Measurements from ENCODE around the gene WDSUB1.

The WDSUB1 gene

DNA sequence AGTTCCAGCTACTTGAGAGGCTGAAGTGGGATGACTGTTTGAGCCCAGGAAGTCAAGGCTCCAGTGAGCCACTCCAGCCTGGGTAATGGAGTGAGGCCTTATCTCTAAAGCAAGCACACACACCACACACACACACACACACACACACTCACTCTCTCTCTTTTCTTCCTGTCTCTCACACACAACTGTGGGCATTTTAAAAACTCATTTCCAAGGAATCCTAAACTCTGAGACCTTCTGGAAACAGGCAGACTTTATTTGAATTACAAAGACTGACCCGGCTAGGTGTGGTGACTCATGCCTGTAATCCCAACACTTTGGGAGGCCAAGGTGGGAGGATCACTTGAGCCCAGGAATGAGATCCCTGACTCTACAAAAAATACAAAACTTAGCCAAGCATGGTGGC lies 21.3 kb downstream of the WDSUB1 start:
- DNase-seq = no peak

DNA sequence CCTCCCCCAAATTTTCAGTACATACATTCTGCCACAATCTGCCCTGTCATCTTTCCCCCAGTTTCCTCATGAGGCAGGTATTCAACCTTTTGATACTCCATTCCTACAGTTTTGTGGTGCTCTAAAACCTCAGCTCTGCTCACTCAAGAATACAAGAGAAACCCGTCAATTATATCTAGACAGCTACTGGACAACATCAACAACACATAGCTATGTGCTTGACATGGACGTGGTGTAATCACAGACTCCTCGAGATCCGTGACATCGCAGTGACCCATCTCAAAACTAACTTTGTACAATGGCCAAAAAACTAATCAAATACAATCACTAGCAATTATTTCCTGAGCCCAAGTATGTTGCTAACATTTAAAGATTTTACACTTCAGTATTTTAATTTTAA lies 23.6 kb downstream of the WDSUB1 start:
- DNase-seq = no peak

DNA sequence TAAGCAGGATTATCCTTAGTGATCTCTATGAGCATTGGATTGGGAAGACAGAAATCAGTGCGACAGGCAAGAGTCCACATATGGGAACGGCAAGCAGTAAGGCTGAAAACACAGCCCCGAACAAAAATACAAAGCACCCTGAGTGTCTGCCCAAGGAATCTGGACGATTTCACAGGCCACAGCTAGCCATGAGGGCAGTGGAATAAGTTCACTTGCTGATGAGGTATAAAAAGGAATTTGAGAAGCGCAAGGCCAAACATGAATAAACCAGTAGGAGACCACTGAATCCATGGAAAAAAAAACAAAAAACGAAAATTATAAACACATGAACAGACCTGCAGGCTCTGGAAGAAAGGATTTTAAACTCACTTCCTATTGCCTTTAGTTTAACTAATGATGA lies 24.3 kb downstream of the WDSUB1 start:
- DNase-seq = no peak

DNA sequence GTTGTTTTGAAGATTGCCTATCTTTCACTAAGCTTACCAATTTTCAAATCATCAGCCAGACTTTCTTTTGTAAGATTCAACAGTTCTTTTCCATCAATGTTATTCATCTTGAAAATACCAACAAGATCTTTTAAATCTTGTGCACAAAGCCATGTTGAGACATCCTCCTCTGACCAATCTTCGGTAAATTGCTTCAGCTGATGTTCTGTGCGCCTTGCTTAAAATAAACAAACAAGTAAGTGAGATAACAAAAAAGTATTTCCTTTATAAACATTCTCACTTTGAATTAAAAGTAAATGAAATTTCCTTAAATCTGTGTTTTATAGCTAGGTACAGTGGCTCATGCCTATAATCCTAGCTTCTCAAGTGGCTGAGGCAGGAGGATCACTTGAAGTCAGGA lies 30.3 kb downstream of the WDSUB1 start:
- DNase-seq = no peak

DNA sequence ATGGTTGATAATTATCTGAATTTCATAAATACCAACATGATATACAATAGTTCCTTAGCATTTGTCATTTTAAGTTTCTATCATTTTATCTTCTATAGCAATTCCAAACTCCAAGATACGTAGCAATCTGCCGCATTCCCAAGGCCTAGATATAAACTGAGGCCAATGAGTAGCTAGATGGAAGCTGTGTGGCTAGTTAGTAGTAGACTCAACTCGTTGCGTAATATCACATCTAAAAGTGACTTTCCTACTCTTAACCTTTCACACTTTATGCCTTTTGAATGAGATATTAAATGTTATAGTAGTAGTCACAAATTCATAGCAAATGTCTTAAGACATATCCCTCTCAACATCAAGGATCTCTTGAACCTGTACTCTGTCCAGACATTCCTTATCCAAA lies 33.6 kb downstream of the WDSUB1 start:
- no peak for DNase-seq

DNA sequence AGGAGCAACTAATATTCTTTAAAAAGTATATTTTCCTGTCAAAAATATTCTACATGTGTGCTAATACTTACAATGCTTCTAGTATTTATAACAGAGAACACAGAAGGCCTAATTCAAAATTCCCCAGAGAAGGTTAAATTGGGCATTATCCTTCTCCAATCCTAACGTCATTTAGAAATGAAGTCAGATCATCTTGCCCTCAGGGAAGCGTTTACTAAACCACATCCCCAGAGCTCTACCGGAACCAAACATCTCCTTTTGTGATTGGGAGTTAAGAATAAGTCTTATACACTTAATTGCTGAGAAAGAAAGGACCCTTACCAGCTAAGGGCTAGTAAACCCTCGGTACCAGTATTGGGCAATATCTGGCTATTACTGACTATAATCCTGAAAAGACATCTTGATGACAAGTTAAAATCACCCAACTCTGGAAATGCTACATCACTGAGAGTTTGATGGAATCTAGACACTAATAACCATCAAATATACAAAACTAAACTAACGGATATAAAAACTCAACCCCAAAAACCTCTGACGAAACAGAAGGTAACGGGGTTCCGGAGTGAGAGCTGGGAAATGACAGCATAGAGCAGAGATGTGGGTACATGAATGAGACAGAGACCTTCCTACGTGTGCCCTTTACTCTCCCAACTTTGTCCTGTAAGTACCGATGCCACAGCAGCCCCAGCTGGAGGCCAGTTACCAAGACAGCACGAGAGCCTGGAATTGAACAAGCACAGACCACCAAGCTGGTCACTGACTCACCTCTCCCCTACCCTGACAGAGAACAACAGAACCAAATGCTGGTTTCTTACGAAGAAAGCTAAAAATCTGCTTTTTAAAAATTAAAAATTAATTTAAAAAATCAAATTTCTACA lies 35.0 kb downstream of the WDSUB1 start:
- DNase-seq = no peak

DNA sequence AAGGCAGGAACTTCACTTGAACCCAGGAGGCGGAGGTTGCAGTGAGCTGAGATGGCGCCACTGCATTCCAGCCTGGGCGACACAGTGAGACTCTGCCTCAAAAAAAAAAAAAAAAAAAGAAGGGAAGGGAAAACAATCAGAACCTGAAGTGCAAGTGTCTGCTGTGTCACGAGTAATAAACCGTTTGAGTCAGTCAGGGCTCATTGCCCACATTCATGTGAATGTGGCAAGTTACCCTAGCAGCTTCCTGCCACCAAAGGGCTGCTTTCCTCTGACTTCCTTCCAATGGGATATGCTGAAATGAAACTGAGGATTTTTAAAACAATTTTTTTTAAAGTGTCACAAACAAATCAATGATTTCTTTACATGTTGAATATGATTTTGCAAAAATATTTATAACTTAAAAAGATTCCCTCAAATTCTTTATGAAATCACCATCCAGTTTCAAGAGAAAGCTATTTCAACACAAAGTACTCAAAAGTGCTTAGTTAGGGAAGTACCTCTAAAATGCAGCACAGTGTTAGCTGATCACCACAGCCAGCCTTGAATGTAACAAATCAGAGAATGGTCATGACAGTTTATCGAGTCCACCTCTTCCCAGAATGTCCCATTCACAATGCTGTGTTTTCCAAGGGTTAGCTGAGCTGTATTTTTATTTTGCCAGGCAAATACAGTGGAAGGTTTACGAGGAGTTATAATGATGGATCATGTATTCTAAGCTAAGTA lies 36.4 kb downstream of the WDSUB1 start:
- DNase-seq = peak; percentile 51 to 70

DNA sequence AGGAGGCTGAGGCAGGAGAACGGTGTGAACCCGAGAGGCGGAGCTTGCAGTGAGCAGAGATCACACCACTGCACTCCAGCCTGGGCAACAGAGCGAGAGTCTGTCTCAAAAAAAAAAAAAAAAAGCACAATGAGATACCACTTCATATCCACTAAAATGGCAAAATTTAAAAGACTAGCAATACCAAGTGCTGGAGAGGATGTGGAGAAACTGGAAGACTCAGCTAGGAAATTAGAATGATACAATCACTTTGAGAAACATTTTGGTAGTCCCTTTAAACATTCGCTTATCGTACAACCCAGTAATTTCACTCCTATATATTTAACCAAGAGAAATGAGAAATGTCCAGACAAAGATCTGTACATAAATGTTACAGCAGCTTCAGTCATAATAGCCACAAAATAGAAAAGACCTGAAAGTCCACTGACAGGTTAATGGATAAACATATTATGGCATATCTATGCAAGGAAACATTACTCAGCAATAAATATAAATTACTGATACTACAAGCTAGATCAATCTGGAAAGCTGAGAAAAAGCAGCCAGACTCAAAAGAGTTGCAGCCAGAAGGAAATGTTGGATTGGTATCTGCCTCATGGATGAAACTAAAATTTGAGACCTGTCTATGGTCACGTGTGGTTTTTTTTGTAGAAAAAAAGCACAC lies 40.0 kb downstream of the WDSUB1 start:
- no peak for DNase-seq

DNA sequence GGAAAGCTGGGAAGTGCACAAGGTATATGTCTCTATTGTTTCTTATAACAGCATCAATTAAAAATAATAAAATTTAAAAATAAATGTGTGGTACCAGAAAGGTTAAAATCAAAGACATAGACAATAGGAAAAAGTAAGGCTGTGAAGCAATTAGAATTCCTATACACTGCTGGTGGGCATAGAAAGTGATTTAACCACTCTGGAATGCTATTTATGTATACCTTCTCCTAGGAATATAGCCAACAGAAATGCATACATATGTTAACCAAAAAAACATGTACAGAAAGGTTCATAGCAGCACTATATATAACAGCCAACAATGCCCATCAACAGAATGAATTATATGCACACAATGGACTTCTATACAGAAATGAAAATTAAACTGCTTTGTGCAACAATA lies 43.0 kb downstream of the WDSUB1 start:
- DNase-seq = no peak

DNA sequence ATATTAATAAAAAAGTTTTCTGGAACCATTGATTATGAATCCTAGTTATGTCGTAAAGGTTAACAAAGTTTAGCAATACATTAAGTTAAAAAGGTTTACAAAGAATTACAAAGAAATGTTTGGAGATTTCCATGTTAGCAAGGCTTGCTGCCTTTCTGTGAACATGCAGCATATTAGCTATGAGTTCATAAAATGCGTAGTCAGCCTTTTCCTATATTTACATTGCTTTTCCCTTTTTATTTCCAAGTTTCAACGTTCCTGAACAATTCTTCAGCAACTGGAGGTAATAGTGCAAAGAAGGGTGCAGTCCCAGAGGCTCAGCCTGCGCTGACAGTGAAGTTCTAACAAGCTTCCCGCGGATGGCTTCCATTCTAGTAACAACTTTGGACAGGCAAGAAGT lies 51.6 kb downstream of the WDSUB1 start:
- no peak for DNase-seq

DNA sequence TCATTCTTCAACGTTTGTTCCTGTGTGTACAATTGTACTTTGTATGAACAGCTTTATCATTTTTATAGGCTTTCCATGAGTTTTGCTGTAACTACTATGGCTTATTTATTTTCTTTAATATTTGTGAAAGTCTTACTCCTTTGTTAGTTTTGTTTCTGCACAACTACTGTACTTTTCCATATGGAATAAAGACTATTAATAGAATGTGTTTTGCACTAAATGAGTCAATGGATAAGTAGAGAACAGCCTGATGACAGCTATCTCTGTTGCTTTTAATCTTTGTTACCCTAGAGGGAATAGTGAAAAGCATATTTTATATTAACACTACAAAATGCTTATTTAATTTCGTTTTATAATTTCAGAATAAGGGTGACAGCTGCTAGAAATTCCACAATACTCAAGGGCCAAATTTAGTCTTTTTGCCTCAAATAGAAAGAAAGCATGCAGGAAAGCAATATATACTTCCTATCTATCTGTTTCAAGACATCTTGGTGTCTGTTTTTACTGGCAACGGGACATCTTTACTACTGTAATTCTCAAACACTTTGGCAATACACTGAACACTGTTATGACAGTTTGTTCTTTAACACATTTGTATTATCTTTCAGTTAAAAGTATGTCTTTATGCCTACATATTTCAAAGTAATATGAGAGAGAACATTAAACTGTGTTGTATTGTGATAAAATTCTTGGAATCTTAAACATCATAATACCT lies 53.9 kb downstream of the WDSUB1 start:
- DNase-seq = no peak

DNA sequence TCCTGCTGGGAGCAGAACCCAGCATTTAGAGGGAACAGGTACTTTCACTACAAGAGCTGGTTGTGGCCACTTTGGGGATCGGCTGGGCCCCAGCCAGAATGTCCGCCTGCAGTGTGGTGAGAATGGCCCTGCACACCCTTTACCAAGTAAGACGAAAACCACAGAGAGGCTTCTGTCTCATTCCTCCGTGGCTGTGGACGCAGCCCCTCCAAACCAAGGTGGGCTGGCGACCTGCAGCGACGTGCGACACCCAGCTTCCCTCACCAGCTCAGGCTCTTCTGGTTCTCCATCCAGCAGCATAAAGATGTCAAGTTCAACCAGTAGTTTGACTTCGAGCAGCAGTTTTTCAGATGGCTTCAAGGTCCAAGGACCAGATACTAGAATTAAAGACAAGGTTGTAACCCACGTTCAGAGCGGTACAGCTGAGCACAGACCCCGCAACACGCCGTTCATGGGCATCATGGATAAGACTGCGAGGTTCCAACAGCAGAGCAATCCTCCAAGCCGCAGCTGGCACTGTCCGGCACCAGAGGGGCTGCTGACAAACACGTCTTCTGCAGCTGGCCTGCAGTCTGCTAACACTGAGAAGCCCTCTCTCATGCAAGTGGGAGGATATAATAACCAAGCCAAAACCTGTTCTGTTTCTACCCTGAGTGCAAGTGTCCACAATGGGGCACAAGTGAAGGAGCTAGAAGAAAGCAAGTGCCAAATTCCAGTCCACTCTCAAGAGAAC lies 56.2 kb downstream of the WDSUB1 start:
- no peak for DNase-seq

DNA sequence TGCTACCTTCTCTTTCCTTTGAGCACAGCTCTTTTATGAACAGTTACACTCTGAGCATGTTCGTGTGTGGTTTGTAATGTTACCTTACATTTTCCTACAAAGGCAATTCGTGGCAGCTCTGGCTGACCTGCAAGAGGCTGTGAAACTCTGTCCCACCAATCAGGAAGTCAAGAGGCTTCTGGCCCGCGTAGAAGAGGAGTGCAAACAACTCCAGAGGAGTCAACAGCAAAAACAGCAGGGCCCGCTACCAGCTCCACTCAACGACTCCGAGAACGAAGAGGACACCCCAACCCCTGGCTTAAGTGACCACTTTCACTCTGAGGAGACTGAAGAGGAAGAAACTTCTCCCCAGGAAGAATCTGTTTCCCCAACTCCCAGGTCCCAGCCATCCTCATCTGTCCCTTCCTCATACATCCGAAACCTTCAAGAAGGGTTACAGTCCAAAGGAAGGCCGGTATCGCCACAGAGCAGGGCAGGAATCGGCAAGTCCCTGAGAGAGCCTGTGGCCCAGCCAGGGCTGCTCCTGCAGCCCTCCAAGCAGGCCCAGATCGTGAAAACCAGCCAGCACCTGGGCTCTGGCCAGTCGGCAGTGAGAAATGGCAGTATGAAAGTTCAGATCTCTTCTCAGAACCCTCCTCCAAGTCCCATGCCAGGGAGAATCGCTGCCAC lies 56.9 kb downstream of the WDSUB1 start:
- no peak for DNase-seq

DNA sequence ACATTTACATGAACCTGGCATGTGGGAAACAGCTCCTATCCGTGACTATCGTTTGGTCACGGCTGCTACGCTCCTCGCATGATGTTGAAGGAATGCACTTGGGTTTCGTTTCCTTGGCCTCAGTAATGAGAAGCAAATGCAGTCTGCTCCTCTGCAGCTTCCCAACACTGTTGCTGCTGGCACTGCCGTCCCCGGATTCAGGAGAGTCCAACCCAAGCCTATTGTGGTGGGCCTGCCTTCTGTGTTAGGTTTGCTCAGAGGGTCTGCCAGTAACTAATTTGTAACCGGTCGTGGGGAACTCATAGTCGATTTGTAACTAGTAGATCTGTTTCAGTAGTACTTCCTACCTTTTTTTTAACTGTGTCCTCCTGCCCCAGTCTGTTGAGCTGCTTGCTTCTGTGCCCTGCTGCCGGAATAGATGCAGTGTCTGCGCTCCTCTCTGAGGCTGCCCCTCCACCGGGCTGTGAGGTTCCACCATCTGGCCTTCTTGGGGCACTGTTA lies 58.4 kb downstream of the WDSUB1 start:
- DNase-seq = peak; percentile 83 to 91

DNA sequence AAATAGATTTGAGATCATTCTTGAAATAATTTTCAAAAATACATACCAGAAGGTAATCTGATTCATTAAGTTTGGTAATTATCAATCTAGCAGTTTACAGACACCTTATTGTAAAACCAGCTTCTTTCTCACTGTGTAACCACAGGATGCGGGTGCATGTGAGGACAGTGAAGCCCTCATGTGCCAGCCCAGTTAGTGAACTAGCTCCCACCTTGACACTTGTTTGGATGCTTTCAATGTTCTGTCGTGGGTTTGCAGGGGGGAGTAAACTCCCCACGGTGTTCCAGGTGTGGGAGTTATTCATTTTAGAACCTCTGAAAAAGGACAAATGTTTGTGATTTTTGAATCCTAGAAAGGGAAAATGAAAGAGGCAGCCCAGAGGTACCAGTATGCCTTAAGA lies 59.0 kb downstream of the WDSUB1 start:
- no peak for DNase-seq

DNA sequence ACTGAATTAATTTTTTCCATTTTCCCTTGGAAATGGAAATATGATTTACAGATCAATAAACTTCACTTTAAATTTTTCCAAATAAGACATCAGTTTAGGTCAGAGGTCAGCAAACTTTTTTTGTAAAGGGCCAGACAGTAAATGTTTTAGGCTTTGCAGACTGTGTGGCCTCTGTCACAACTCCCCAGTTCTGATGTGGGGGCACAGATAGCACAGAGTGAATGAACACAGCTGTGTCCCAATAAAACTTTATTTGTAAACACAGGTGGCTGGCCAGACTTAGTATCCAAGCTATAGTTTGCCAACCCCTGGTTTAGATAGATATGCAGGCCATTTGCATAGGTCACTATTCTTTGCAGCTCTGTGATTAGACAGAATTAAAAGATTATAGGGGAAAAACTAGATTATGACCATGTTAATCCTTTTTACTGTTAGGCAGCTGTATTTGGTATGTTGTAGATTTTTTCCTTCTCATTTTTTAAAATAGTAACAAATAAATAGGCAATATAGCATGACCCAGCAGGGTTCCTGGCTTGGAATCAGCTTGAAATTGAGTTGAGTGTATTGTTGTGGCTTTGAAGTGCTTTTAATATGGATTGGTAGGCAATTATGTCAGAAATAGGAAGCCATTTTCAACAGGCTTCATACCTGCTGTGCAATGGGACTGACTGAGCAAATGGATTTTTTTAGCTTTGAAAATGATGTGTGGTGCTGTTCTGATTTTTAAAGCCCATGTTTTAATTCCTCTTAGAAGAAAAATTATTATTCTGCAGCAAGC lies 59.7 kb downstream of the WDSUB1 start:
- no peak for DNase-seq

DNA sequence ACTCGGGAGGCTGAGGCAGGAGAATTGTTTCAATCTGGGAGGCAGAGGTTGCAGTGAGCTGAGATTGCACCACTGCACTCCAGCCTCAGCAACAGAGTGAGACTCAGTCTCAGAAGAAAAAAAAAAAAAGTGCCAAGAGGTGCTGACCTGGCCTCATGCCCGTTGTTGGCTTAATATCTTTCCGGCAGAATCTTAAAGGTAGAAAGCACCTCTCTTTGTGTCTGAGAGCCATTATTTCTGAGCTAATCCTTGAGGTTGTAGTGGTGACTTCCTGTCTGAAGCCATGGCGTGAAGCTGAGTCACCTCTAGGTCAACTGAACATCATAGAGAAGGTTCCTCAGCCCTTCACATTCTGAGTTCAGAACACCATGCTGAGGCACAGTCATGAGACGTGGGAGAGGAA lies 60.4 kb downstream of the WDSUB1 start:
- no peak for DNase-seq

DNA sequence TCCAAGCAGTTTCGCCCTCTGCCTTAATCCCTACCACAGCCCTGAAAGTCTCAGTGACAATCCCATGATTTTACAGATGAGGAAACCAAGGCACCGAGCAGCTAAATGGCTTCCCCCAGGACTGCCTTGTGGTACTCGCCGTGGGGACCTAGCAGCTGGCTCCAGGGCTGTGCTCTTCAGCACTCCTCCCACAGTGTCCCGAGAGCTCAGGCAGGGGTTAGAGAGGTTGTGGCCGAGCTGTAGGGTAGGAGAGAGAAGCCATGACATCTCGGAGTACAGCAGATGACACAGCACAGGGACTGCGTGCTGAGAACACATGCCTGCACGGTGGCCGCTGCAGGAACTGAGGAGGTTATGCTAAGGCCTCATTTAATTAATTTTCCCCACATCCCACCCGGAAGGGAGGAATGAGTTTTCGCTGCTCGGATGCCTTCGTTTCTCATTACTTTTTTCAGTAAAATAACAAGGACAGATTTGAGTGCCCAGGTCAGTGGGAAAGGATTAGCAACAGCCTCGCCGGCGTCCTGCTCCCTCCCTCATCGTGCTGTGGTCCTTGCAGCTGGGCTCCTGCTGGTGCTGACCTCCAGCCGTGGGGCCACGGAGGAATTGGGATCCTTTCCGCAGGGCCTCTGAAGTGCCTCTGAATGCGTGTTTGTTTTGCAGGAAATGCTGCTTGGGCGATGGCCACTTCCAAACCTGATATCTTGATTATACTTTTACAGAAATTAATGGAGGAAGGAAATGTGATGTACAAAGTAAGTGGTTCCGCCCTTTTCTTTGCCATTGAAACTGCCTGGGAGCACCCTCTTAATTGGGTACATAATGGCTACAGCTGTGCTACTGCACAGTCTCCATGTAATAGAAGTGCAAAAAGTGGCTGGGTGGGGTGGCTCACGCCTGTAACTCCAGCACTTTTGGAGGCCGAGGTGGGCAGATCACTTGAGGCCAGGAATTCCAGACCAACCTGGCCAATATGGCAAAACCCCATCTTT lies 61.2 kb downstream of the WDSUB1 start:
- DNase-seq = no peak

DNA sequence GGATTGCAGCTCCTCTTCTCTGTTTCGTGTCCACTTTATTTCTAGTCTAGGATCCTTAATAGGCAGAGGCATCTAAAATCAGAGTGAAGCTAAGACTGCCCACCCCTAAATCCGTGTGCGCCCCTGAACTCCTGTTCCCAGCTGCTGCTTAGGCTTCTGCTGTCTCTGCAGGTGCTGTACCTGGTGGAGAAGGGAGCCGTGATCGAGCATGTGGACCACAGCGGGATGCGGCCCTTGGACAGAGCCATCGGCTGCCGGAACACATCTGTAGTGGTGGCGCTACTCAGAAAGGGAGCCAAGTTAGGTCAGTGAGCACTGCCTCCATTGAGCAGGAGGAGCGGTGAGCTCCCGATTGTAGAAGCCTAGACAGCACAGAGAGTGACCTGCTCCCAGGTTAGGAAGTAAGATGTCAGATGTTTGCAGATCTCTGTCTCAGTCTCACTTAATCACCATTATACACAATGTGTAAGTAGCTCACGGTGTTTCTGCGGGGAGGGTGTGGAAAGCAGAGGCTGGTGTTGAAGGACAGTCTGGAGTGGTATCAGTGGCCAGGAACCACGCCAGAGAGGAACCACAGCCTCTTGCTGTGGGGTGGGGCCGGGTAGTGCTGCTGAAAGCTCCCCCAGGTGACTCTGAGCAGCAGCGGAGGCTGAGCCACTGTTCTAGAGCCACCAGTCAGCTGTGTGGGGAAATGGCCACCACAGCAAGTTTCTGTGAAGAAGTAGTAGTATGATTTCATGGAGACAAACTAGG lies 62.3 kb downstream of the WDSUB1 start:
- DNase-seq = no peak

Data from NCI-H526 (cell line).